GM12865 (cell line): ENCODE results near the gene ENOSF1.
A peak's percentile ranks its signal among the peaks of the same experiment; 100 is the strongest.

Experiments
- DNase-seq: peaks from one replicate; pipeline ENCODE4 v3.0.0; 2010; ENCODE audit warnings: low read depth
- H3K4me3 ChIP-seq: 2 replicates; pipeline ENCODE4 v1.5.1; 2011; ENCODE audit warnings: mild to moderate bottlenecking, low read depth, low read length, control low read depth
- TF ChIP-seq, protein P1 (sequence below): IDR thresholded peaks from 2 replicates; pipeline ENCODE4 v1.5.1; 2011; ENCODE audit warnings: low read length, control low read depth, low read depth, inconsistent platforms; ENCODE audit not compliant: insufficient read depth; ENCODE audit errors: missing control alignments

Gene ENOSF1

DNA sequence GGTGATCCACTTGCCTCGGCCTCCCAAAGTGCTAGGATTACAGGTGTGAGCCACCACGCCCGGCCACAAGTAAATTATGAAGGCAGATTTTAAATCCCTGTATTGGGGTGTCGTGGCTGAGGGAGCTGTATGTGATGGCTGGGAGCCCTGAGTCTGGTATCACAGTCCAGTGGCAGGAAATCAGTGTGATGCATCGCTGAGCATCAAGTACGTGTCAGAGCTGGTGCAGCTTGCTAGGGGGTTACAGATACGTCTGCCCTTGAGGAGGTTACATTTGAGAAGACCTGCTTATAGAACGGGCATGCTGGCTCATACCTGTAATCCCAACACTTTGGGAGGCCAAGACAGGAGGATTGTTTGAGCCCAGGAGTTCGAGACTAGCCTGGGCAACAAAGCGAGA lies 4.3 kb downstream of the ENOSF1 start:
- peak; percentile 26 for DNase-seq
- TF ChIP-seq, protein P1, sequence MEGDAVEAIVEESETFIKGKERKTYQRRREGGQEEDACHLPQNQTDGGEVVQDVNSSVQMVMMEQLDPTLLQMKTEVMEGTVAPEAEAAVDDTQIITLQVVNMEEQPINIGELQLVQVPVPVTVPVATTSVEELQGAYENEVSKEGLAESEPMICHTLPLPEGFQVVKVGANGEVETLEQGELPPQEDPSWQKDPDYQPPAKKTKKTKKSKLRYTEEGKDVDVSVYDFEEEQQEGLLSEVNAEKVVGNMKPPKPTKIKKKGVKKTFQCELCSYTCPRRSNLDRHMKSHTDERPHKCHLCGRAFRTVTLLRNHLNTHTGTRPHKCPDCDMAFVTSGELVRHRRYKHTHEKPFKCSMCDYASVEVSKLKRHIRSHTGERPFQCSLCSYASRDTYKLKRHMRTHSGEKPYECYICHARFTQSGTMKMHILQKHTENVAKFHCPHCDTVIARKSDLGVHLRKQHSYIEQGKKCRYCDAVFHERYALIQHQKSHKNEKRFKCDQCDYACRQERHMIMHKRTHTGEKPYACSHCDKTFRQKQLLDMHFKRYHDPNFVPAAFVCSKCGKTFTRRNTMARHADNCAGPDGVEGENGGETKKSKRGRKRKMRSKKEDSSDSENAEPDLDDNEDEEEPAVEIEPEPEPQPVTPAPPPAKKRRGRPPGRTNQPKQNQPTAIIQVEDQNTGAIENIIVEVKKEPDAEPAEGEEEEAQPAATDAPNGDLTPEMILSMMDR: no peak
- no peak overlapping the region for H3K4me3 ChIP-seq

DNA sequence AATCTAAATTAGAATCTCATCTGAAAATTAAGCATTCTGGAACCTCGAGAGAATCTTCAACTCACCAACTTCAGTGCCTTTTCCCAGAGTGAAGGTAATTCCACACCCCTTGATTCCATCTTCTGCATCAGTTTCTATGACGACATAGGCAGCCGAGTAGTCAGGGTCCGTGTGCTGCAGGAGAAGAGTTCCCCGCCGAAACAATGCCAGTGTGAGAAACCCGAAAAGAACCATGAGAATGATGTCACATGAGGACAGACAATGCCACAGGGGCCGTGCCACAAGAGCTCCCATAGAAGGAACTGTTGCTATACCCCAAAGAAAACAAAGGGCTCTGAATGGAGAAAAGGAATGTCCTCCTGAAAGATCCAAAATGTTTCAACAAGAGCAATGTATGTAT lies 6.0 kb downstream of the ENOSF1 start:
- TF ChIP-seq, protein P1: no peak
- no peak for DNase-seq
- no peak overlapping the region for H3K4me3 ChIP-seq

DNA sequence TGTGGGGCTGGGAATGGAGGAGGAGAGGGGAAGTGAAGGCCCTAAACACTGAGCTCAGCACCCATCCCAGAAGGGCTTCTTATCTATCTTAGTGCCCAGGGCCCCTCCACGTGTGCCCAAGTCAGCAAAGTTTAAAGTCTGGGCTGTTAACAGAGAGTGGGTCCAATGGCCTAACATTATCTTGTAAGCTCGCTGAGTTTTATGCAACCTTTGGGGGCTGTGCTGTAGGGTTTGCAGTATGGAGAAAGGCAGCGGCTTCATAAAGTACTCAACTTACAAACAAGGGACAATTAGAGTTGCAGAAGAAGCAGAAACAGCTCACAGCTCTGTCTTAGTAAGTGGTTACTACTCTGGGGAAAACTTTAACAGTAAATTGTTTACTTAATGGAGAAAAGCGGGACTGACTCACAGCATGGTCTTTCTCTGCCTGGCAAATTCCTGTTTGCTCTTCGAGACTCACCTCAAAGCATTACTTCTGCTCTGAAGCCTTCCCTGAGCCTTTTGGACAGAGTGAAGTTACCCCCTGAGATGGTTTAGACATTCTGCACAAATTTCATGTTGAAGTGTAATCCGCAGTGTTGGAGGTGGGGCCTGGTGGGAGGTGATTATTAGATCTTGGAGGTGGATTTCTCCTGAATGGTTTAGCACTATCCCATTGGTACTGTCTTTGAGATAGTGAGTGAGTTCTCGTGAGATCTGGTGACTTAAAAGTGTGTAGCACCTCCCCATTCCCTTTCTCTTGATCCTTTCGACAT lies 9.0 kb downstream of the ENOSF1 start:
- H3K4me3 ChIP-seq: no peak overlapping the region
- no peak for DNase-seq
- TF ChIP-seq, protein P1: no peak

DNA sequence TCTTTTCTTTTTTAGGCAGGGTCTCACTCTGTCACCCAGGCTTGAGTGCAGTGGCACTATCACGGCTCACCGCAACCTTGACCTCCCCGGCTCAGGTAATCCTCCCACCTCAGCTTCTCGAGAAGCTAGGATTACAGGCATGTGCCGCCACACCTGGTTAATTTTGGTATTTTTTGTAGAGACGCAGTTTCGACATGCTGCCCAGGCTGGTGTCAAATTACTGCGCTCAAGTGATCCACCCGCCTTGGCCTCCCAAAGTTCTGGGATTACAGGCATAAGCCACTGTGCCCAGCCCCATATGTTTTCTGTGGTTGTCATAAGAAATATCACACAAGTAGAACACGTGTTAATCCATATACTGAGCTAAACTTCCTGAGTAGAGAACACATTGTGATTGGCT lies 14.6 kb downstream of the ENOSF1 start:
- H3K4me3 ChIP-seq: no peak overlapping the region
- TF ChIP-seq, protein P1: no peak
- DNase-seq: no peak

DNA sequence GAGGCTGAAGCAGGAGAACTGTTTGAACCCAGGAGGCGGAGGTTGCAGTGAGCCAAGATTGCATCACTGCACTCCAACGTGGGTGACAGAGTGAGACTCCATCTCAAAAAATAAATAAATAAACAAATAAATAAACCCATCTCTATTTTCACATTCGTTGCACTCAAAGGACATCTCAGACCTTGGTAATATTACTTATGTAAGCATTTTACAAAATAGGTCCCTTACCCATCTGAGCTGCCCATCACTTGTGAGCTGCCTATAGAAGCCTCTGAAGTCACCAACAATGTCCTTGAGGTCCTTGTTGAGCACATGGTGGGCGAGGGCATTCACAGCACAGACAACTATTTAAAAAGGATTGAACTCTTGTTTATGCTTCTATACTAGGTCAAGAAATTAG lies 15.4 kb downstream of the ENOSF1 start:
- DNase-seq: no peak
- TF ChIP-seq, protein P1: no peak
- H3K4me3 ChIP-seq: no peak overlapping the region

DNA sequence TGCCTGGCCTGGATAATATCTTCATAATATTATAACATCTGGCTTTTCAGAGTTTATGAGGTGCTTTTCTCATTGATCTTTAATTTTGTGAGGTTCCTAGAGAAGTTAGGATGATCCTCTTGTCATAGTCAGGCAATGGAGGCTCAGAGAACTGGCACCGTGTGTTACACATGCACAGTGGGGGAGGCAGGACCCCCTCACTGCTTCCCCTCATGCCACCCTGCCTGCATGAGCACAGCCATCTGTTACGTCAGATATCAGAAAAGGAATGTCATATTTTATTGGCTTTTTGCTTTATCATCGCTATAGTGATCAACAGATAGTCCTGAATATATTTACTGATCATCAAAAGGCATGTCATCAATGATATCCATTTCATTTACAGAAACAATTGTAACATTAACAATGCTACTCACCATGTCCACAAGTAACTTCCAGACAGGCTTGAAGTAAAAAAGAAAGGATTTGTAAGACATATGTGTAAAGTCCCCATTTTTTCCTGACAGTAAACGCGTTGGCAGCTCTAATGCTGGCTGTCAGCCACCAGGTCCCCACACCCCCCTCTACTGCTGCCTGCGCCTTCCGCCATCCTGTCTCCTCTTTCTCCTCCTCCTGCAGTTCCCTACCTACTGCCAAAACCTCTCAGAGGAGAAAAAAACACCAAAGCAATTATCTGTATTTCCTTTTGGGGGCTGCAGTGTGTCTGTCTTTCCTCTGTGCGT lies 18.8 kb downstream of the ENOSF1 start:
- H3K4me3 ChIP-seq: no peak overlapping the region
- TF ChIP-seq, protein P1: no peak
- no peak for DNase-seq

DNA sequence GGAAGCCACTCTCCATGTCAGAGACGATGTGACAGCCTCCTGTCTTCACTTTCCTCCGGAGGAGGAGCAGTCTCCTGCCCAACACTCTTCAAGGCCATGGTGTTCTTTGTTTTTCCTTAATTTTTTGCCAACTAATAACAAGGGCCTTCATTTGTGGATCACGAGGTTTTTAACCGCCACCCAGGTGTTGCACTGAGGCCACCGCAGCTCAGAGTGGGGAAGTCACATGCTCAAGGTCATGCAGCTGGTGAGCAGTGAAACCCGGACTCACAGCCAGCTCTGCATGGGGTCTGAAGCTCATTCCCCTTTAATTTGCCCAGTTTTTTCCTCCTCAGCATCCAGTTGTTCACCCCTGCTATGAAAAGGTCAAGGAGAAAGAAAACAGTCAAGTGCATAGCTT lies 19.6 kb downstream of the ENOSF1 start:
- H3K4me3 ChIP-seq: no peak overlapping the region
- no peak for DNase-seq
- TF ChIP-seq, protein P1: no peak
